K562 (cell line): ENCODE measurements around the gene TMCC1.

Experiments
- CTCF ChIP-seq, 3 experiments: IDR thresholded peaks in 2 of 3; conservative IDR thresholded peaks in 1 of 3; 2 replicates each; pipeline ENCODE4 v1.5.1; 2011 to 2012; ENCODE audit warnings: low read length in 3 of 3, mild to moderate bottlenecking in 3 of 3, control low read depth in 2 of 3, improper control_type of control experiment in 1 of 3, inconsistent platforms in 1 of 3, low read depth in 1 of 3, mixed read lengths in 1 of 3, moderate library complexity in 1 of 3; ENCODE audit not compliant: insufficient read depth in 2 of 3
- EP300 ChIP-seq: IDR thresholded peaks from 2 replicates; pipeline ENCODE4 v1.6.1; 2012; ENCODE audit warnings: low read length, improper control_type of control experiment
- MAX ChIP-seq: sonication (generic); formaldehyde crosslinking; IDR thresholded peaks from 2 replicates; pipeline ENCODE4 v1.9.0; 2022; ENCODE audit warnings: mild to moderate bottlenecking, missing genetic modification reagents
- MBD2 ChIP-seq: sonication (generic); IDR thresholded peaks from 2 replicates; pipeline ENCODE4 v1.6.1; 2016; ENCODE audit warnings: low read depth, borderline replicate concordance
- MYC ChIP-seq, 2 experiments: fragments of 250-450 bp in 1 of 2; sonication (Bioruptor Pico) in 1 of 2; IDR thresholded peaks; 2 replicates each; pipeline versions ENCODE4 v1.5.1 to v1.6.1; 2012 to 2021; ENCODE audit warnings: low read depth in 2 of 2, borderline replicate concordance in 1 of 2, improper control_type of control experiment in 1 of 2, low read length in 1 of 2, mild to moderate bottlenecking in 1 of 2, moderate library complexity in 1 of 2
- POLR2A ChIP-seq: fragments of 450-650 bp; conservative IDR thresholded peaks from 2 replicates; pipeline ENCODE4 v1.6.1; 2016
- RFX5 ChIP-seq: IDR thresholded peaks from 2 replicates; pipeline ENCODE4 v1.6.1; 2011; ENCODE audit warnings: low read depth, mild to moderate bottlenecking, improper control_type of control experiment, low read length
- SNRNP70 ChIP-seq: fragments of 200-400 bp; formaldehyde crosslinking; optimal IDR thresholded peaks from 2 replicates; pipeline ENCODE3; 2017; ENCODE audit warnings: low read depth, low read length
- ZBTB2 ChIP-seq: fragments of 450-650 bp; IDR thresholded peaks from 2 replicates; pipeline ENCODE4 v1.6.1; 2016; ENCODE audit warnings: antibody characterized with exemption

GRCh38 chr3:129768728-129769127 is 124.8 kb downstream of the TMCC1 start:
- TF ChIP-seq SNRNP70 = no peak
- no peak for TF ChIP-seq EP300
- TF ChIP-seq ZBTB2 = no peak
- TF ChIP-seq CTCF (IDR thresholded peaks at IDR 0.05 in 2 of 3, conservative IDR thresholded peaks at IDR 0.05 in 1 of 3; ENCODE audit: insufficient read depth in 2 of 3, low read depth in 1 of 3, low read length in 3 of 3) = no peak
- no peak for TF ChIP-seq MAX (CRISPR knock-in tag)
- TF ChIP-seq MYC (IDR thresholded peaks at IDR 0.05; ENCODE audit: low read depth, low read length) = no peak
- TF ChIP-seq MYC (CRISPR knock-in tag; IDR thresholded peaks at IDR 0.05; ENCODE audit: borderline replicate concordance, low read depth) = no peak
- TF ChIP-seq POLR2A = no peak
- TF ChIP-seq RFX5 = no peak
- no peak for TF ChIP-seq MBD2
